AG04450 (cell line): Measurements from ENCODE around the gene TCF15. TPM values are rescaled to one million over a fixed set of nuclear protein-coding genes. Genes with fewer than 3 reads are reported as not detected.

Experiments used
- CTCF ChIA-PET: fragments of 300-600, 350-600 bp; formaldehyde crosslinking; extraction: SDS; loops from one replicate; lab custom pipeline; 2022; ENCODE audit warnings: antibody characterized with exemption, inconsistent platforms; lab: Charles Lee
- POLR2A ChIA-PET: fragments of 350-600 bp; formaldehyde crosslinking; extraction: SDS; loops from one replicate; lab custom pipeline; 2021; ENCODE audit warnings: antibody characterized with exemption, inconsistent platforms; lab: Yijun Ruan, JAX
- DNase-seq: peaks from one replicate; pipeline ENCODE4 v3.0.0-alpha.2; 2011; ENCODE audit warnings: low read depth, low spot score
- H3K27ac ChIP-seq: one replicate; pipeline ENCODE4 v1.5.1; 2012; ENCODE audit warnings: low read depth, low read length, control low read depth
- H3K27me3 ChIP-seq: one replicate; pipeline ENCODE4 v1.6.0; 2012; ENCODE audit warnings: low read length; ENCODE audit not compliant: control insufficient read depth, insufficient read depth
- H3K4me3 ChIP-seq: 2 replicates; pipeline ENCODE4 v1.5.1; 2011; ENCODE audit warnings: mild to moderate bottlenecking, low read depth, low read length, control low read depth
- H3K9me3 ChIP-seq: 2 replicates; pipeline ENCODE4 v1.5.1; 2012; ENCODE audit warnings: low read length; ENCODE audit not compliant: control insufficient read depth, insufficient read depth
- CTCF ChIP-seq: IDR thresholded peaks from 2 replicates; pipeline ENCODE4 v1.5.1; 2011; ENCODE audit warnings: low read depth, low read length, control low read depth, inconsistent platforms
- polyA minus RNA-seq: library from RNA; depleted of rRNA, polyadenylated mRNA; stranded (reverse); fragments of >200 nt; gene quantifications from 2 replicates; pipeline ENCODE4 v1.2.3, GENCODE V29; 2011; rRNA and poly(A)+ RNA removed
- polyA plus RNA-seq: library from polyadenylated mRNA; depleted of rRNA; stranded (reverse); fragments of >200 nt; gene quantifications from 2 replicates; pipeline ENCODE4 v1.2.3, GENCODE V29; 2011; rRNA removed

TCF15 gene, protein sequence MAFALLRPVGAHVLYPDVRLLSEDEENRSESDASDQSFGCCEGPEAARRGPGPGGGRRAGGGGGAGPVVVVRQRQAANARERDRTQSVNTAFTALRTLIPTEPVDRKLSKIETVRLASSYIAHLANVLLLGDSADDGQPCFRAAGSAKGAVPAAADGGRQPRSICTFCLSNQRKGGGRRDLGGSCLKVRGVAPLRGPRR
- polyA plus RNA-seq: not detected in 2 replicates
- not detected in 2 replicates for polyA minus RNA-seq

- peaks cover 54% of the 10 kb centered on the region for H3K27me3 ChIP-seq
- ChIA-PET POLR2A (no interaction called here), CTCF (interaction anchor here (0.7 kb wide), 1 partner anchor 49 kb away, joined by 3 read pairs; no protein-coding TSS in a partner anchor)
Measured at GRCh38 chr20:610130-611046, at the start of gene TCF15. TSS of gene TCF15 (minus strand) at chr20:610309. CDS start at chr20:610237, 72 bp downstream.

DNA sequence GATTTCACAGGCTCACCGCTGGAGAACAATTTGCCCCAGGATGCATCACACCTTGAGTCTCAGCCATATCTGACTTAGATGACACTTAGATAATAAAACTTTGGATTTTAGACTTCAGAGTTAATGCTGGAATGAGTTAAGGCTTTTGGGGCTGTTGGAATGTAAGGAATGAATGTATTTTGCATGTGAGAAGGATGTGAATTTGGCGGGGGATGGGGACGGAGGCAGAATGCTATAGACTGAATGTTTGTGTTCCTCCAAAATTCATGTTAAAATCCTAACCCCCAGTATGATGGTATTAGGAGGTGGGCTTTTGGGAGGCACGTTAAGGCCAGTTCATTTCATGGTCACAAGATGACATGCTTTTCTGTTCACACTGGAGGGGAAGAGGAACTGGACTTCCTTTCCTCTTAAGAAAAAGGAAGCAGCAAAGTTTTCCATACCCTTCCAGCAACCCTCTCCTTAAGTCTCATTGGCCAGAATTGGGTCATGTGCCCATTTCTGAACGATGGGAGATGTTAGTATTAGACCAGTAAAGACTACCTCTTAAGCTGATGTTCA, 48.7 kb upstream of the TCF15 start:
- Histone ChIP-seq H3K4me3 (no peak overlapping the region), H3K27me3 (peaks cover 32% of the 10 kb centered on the region), H3K27ac (no peak overlapping the region), H3K9me3 (no peaks in the 10 kb centered on the region; the same call in 1 of the 2 replicates)
- POLR2A ChIA-PET: no interaction called here
- DNase-seq: no peak
- no peak for TF ChIP-seq CTCF
- CTCF ChIA-PET: interaction anchor here (1.7 to 2.0 kb wide), 2 partner anchors 8 to 13 kb away, joined by 7 to 11 read pairs; no protein-coding TSS in a partner anchor

More at GRCh38 chr20:610130-611046, at the start of gene TCF15:
- Histone ChIP-seq H3K27ac (no peak within 1 kb of the TSS), H3K4me3 (no peak within 1 kb of the TSS), H3K9me3 (no peaks in the 10 kb centered on the region; the same call in 1 of the 2 replicates)
- no peak for DNase-seq
- no peak for TF ChIP-seq CTCF

- Histone ChIP-seq H3K4me3 (no peak overlapping the region), H3K27ac (no peak overlapping the region), H3K9me3 (no peaks in the 10 kb centered on the region; the same call in 1 of the 2 replicates), H3K27me3 (peaks cover 26% of the 10 kb centered on the region)
- TF ChIP-seq CTCF: no peak
- CTCF ChIA-PET: interaction anchor here (1.0 to 2.0 kb wide), 3 partner anchors 9 to 81 kb away, joined by 3 to 11 read pairs (median 7); no protein-coding TSS in a partner anchor
- POLR2A ChIA-PET: no interaction called here
- DNase-seq: no peak
Measured at GRCh38 chr20:658202-658601, 48.1 kb upstream of the TCF15 start.

DNA sequence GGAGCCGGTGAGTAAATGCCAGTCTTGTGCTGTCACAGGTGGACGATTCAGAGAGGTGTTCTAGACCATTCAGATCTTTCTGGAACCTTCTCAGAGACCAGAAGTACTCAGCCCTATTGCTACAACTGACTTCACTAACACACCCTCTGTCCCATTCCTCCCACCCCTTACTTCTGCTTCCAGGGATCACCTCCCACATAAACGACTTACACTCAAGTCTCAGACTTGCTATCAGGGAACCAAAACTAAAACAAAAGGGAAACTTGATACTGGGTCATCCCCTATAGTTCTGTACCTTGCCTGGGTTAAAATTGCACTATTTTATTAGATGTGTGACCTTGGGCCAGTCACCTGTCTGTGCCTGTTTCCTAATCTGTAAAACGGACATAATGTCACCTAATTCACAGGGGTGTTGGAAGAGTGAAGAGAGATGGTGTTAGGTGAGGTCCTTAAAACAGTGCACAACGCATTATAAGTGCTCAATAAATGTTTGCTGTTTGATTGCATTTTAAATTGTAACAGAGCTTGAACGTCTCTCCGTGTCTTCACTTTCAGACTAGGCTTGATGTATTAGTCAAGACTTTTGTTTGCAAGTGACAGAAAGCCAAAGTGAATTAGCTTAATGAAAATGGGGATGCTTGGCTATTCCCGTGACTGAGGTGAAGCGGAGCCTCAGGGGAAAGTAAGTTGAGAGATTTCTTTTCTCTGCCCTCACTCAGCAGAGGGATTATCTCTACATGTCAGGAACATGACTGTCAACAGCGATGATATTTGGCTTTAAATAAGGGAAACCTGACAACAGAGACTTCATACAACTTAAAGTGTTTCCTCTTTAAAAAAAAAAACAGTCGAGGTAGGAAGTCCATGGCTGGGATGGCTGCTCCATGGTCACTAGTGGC, 45.9 kb upstream of the TCF15 start:
- H3K27me3 ChIP-seq: peaks cover 7% of the 10 kb centered on the region
- no peak for TF ChIP-seq CTCF
- no peak overlapping the region for H3K27ac ChIP-seq
- ChIA-PET POLR2A (no interaction called here), CTCF (interaction anchor here (2.8 to 3.4 kb wide), 2 partner anchors 10 to 11 kb away, joined by 11 to 21 read pairs; no protein-coding TSS in a partner anchor)
- H3K9me3 ChIP-seq: no peaks in the 10 kb centered on the region
- H3K4me3 ChIP-seq: no peak overlapping the region
- no peak for DNase-seq
